ENCODE results near the gene COPRS.
"Not testable (repeated sequence)": the region's sequence is repeated elsewhere in the genome, so short reads cannot be mapped to it uniquely, and the experiment has no call there.

The COPRS gene

GRCh38 chr17:31824766-31825360, 34.2 kb downstream of the COPRS start:
- no peak for DNase-seq (ENCODE audit: low read depth)
- no peak overlapping the region for H3K4me3 ChIP-seq (ENCODE audit: low read length)
- TF ChIP-seq, protein P1, sequence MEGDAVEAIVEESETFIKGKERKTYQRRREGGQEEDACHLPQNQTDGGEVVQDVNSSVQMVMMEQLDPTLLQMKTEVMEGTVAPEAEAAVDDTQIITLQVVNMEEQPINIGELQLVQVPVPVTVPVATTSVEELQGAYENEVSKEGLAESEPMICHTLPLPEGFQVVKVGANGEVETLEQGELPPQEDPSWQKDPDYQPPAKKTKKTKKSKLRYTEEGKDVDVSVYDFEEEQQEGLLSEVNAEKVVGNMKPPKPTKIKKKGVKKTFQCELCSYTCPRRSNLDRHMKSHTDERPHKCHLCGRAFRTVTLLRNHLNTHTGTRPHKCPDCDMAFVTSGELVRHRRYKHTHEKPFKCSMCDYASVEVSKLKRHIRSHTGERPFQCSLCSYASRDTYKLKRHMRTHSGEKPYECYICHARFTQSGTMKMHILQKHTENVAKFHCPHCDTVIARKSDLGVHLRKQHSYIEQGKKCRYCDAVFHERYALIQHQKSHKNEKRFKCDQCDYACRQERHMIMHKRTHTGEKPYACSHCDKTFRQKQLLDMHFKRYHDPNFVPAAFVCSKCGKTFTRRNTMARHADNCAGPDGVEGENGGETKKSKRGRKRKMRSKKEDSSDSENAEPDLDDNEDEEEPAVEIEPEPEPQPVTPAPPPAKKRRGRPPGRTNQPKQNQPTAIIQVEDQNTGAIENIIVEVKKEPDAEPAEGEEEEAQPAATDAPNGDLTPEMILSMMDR (IDR thresholded peaks at IDR 0.05; ENCODE audit: insufficient read depth, low read depth, low read length, missing control alignments), result no peak

DNA sequence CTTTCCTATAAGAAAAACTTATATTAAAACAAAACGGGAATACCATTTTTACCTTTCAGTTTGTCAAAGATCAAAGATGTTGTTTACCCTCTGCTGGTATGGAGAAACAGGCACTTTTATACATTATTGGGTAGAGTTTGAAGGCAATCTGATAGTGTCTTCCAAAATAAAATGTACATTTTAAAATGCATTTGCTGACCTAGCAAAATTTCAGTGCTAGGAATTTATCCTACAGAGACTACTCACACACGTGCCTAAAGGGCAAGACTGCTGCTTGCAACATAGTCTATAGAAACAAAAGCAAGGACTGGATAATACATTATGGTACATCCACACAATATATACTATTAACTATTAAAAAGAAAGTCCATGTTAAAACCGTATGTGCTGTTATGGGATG, 36.0 kb downstream of the COPRS start:
- TF ChIP-seq, protein P1 (IDR thresholded peaks at IDR 0.05; ENCODE audit: insufficient read depth, low read depth, low read length, missing control alignments), result no peak
- peak; percentile 26 for DNase-seq (ENCODE audit: low read depth)
- no peak overlapping the region for H3K4me3 ChIP-seq (ENCODE audit: low read length)

DNA sequence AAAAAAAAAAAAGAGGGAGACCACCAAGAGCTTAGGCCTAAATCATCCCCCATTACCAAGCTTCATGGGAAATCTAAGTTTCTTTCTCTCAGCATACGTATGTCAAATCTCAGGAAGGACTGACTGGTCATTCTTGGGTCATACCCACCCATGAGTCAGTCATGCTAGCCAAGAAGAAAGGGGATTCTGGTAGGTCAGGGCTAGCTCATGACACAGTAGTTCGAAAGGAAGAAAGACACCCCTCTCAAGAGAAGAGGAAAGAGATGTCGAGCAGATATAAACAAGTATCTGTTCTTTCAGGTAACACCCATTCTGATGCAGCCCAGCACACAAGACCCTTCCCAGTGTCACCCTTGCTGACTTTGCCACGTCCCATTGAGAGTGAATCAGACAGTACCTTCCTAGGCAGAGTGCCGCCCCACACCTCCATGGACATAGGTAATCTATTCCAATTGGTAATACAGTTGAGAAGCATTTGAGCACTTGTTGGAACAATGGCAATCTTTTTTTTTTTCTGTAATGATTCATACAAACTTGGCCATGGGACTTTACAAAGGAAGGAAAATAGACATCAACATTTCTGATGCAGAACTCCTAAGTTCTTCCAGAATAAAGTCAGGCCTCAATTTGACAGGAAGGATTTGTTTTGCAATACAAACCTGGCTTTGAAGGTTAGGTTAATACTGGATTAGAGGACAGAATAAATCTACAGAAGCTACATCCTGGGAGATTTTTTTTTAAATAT, 38.2 kb downstream of the COPRS start:
- H3K4me3 ChIP-seq (ENCODE audit: low read length), result no peak overlapping the region
- DNase-seq (ENCODE audit: low read depth), result peak; percentile 24

DNA sequence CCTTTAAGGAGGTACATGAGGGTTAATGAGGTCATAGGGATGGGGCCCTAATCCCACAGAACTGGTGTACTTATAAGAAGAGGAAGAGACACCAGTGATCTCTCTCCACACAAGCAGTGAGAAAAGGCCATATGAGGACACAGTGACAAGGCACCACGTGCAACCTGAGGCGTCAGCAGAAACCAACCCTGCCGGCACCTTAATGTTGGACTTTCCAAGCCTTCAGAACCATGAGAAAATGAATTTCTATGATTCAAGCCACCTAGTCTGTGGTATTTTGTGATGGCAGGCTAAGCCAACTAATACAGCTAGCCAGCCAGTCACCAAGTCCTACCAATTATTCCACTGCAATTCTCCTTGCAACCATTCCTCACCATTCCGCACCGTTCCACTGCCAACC, 39.5 kb downstream of the COPRS start:
- no peak for DNase-seq (ENCODE audit: low read depth)
- TF ChIP-seq, protein P1 (IDR thresholded peaks at IDR 0.05; ENCODE audit: insufficient read depth, low read depth, low read length, missing control alignments), result no peak
- no peak overlapping the region for H3K4me3 ChIP-seq (ENCODE audit: low read length)

More for the DNA sequence above, 38.2 kb downstream of the COPRS start:
- TF ChIP-seq, protein P1 (IDR thresholded peaks at IDR 0.05; ENCODE audit: insufficient read depth, low read depth, low read length, missing control alignments), result no peak

GRCh38 chr17:31818863-31819262, 40.2 kb downstream of the COPRS start:
- not testable (repeated sequence) for DNase-seq (ENCODE audit: low read depth); H3K4me3 ChIP-seq (ENCODE audit: low read length)

- TF ChIP-seq, protein P1 (IDR thresholded peaks at IDR 0.05; ENCODE audit: insufficient read depth, low read depth, low read length, missing control alignments), result no peak
- no peak overlapping the region for H3K4me3 ChIP-seq (ENCODE audit: low read length)
- no peak for DNase-seq (ENCODE audit: low read depth)
Measured at GRCh38 chr17:31815212-31815730, 43.8 kb downstream of the COPRS start.

GRCh38 chr17:31811101-31811500, 47.9 kb downstream of the COPRS start:
- H3K4me3 ChIP-seq (ENCODE audit: low read length), result no peak overlapping the region
- DNase-seq (ENCODE audit: low read depth), result no peak
- TF ChIP-seq, protein P1 (IDR thresholded peaks at IDR 0.05; ENCODE audit: insufficient read depth, low read depth, low read length, missing control alignments), result no peak

DNA sequence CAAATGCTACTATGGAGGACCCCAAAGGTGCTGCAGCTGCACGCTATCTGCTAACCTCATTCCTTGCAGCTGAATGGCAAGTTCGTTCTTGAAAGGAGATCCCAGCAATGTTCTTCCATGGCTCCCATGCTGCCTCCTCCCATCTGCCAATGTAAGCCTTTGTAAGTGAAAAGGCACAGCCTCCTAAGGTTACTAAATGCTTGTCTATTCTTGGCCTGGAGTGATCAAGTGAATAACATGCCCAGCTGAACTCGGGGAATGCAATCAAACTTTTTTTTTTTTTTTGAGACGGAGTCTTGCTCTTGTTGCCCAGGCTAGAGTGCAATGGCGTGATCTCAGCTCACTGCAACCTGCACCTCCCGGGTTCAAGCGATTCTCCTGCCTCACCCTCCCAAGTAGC, 49.2 kb downstream of the COPRS start:
- DNase-seq (ENCODE audit: low read depth), result not testable (repeated sequence)

More for the DNA sequence above, 49.2 kb downstream of the COPRS start:
- H3K4me3 ChIP-seq (ENCODE audit: low read length), result not testable (repeated sequence)

Measured in epithelial cell of esophagus (primary cell).